SK-MEL-5 (cell line): ENCODE measurements around the gene BCAM. TPM values are rescaled to one million over a fixed set of nuclear protein-coding genes. Genes with fewer than 3 reads are reported as not detected.
"Not testable (repeated sequence)": the region's sequence is repeated elsewhere in the genome, so short reads cannot be mapped to it uniquely, and the experiment has no call there.

Experiments
- DNase-seq: peaks from one replicate; pipeline ENCODE4 v3.0.0-alpha.2; 2016; ENCODE audit warnings: low read depth, low spot score
- in situ Hi-C: cut with HindIII; loops from 2 replicates; pipeline ENCODE4 v1.10.0; 2016; ENCODE audit warnings: low sequenced_read_pairs, high pct_unique_total_duplicates, low pct_unique_long_range_greater_than_20kb
- total RNA-seq: library from RNA; depleted of rRNA; stranded (reverse); fragments of >200 nt; shearing (Covaris generic); gene quantifications from 2 replicates; pipeline ENCODE4 v1.2.3, GENCODE V29; 2014

The BCAM gene
- total RNA-seq, 1 experiment from 2014 or later: 2.1 TPM

GRCh38 chr19:44834399-44834798 lies 25.5 kb downstream of the BCAM start:
- in situ Hi-C loops: not testable (repeated sequence)

GRCh38 chr19:44839276-44839675 lies 30.4 kb downstream of the BCAM start:
- DNase-seq: no peak
- in situ Hi-C loops: no loop called here

More at GRCh38 chr19:44834399-44834798, 25.5 kb downstream of the BCAM start:
- not testable (repeated sequence) for DNase-seq

GRCh38 chr19:44840811-44841210 lies 31.9 kb downstream of the BCAM start:
- in situ Hi-C loops: no loop called here
- DNase-seq: no peak

DNA sequence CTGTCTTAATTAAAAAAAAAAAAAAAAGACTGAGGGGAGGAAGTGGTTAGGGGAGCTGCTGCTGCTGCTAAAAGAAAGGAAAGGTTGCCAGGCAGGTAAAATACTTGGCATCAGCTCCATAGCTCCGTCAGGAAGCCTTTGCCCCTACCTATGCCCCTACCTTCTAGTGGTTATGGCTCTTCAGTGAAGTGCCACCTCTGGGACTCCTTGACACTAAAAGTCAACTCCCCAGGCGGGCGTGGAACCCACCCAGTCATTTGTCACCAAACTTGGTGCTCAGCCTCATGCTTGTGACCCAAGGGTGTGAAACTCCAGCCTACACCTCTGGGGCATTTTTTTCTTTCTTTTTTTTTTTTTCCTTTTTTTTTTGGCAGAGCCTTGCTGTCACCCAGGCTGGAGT lies 32.3 kb downstream of the BCAM start:
- DNase-seq: no peak
- in situ Hi-C loops: no loop called here

DNA sequence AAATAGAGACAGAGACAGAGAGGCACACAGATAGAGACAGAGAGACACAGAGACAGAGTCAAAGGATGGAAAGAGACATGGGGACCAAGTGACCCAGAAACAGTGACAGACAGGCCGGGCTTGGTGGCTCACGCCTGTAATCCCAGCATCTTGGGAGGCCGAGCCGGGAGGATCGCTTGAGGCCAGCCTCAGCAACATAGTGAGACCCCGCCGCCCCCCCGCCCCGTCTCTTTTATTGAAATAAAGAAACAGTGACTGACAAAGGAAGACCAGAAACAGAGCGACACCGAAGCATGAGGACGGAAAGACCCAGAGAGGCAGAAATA lies 36.3 kb downstream of the BCAM start:
- in situ Hi-C loops: no loop called here
- DNase-seq: no peak

DNA sequence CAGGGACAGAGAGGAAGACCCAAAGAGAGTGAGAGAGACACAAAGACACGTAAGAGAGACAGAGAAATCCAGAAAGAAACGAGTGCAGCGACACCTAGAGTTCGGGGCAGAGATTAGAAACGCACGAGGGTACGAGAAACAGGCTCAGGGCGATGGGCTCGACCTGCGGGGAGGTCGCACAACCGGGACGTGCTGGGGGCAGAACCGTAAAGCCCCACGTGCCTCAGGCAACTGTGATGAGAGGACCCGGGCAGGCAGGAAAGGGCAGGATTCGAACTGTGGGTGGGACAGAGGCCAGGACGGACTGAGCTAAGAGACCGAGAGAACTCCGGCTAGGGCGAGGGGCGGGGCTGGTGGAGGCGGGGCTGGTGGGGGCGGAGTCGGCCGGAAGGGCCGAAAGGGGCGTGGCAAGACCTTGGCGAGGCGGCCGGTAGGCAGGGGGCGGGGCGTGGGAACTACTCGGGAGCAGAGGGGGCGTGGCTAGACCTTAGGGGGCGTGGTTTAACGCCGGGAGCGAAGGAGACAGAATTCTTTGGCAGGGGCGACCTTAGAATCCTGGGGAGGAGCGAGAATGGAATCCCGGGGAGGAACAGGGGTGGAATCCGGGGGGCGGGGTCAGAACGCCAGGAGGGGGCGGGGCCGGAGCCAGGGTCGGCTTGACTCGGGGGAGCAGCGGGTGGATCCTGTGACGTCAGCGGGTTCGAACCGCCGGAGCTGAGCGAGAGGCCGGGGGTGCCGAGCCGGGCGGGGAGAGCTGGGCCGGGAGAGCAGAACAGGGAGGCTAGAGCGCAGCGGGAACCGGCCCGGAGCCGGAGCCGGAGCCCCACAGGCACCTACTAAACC lies 36.9 kb downstream of the BCAM start, which contains the start of gene NECTIN2:
TSS of gene NECTIN2 (plus strand) at position 686 of the 843 bp plus-strand sequence. CDS start 229 bp downstream, outside the sequence.
- DNase-seq: peak; percentile 97
- in situ Hi-C loops: no loop called here

GRCh38 chr19:44846455-44847143 lies 37.7 kb downstream of the BCAM start:
- in situ Hi-C loops: no loop called here
- no peak for DNase-seq

- DNase-seq: no peak
- in situ Hi-C loops: no loop called here
These were observed 38.5 kb downstream of the BCAM start for GRCh38 chr19:44847144-44848035.

DNA sequence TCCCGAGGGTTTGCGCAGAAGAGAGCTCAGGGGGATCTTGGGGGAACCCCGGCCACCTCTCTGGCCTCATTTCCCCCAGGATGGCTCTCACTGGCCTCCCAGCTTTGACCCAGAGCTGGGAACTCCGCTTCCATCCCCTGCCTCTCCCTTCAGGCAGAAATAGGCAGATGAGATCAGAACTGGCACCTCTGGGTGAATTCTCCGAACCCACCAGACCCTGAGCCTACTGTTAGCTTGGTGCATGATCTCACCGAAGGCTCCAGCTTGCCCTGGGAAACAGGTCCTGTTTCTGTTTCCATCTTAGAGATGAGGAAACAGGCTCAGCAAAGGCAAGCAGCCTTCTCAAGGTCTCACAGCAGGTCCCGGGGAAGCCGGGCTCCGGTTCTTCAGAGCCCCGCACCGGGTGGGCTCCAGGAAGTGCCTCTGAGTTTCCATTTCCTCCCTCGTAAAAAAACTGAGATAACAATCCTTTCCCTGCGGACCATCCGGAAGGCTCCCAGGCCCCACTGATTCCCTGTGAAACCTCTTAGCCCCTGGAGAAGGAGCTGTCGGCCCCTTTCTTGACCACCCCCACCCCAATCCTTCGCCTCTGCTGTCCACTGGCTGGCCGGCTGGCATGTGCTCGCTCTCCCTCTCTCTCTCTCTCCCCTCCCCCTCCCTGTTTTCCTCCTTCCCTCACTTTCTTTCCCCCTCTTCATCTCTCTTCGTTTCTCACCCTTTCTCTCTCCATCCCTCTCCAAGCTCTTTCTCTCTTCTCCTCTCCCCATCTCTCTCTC lies 39.3 kb downstream of the BCAM start:
- in situ Hi-C loops: no loop called here
- no peak for DNase-seq

DNA sequence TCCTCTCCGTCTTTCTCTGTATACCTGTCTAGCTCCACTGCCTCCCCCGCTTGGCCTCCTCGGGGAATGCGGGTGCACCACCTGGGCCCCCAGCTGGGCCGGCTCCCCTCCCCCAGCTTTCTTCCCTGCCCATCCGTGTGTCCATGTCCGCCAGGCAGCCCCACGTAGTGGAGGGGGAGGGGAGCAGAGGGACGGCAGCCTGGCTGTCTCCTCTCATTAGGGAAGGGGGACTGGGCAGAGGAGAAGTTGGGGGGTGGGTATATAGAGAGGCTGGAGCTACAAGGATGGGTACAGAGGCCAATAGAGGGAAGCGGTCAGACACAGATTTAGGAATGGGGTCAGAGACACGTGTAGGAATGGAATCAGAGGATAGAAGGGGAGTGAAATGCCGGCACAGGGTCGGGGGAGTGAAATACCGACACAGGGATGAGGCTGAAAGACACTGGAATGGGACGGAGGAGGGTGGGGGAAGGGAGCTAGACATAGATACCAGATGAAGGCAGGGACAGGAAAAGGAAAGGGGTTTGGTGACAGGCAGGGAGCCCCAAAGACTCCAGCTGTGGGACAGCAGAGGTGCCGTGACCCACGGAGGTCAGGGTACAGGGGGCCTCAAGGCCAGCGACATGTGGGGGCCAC lies 40.0 kb downstream of the BCAM start:
- no peak for DNase-seq
- in situ Hi-C loops: no loop called here

DNA sequence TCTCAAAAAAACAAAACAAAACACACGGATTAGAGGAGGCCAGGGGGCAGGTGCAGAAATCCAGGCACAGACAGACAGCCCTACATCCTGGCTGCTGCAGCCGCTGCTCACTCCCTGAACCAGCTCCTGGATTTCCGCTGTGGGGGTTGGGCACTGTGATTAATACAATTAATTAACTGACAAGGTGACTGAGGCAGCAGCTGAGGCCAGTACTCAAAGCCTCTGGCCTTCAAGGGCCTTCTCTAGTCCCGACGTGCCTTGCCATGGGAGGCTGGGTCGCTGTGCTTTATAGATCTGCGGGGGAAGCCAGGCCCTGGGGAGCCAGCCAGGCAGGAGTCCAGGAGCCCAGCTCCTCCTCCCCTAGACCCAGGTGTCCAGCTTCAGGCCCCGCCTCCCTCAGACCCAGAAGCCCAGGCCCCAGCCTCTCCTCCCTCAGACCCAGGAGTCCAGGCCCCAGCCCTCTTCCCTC lies 41.8 kb downstream of the BCAM start:
- no peak for DNase-seq
- in situ Hi-C loops: no loop called here

GRCh38 chr19:44851427-44851826 lies 42.5 kb downstream of the BCAM start:
- in situ Hi-C loops: no loop called here
- DNase-seq: no peak

GRCh38 chr19:44855606-44856005 lies 46.7 kb downstream of the BCAM start:
- no peak for DNase-seq
- in situ Hi-C loops: no loop called here

- in situ Hi-C loops: no loop called here
- DNase-seq: no peak
These were observed 47.6 kb downstream of the BCAM start for GRCh38 chr19:44856421-44857083.

DNA sequence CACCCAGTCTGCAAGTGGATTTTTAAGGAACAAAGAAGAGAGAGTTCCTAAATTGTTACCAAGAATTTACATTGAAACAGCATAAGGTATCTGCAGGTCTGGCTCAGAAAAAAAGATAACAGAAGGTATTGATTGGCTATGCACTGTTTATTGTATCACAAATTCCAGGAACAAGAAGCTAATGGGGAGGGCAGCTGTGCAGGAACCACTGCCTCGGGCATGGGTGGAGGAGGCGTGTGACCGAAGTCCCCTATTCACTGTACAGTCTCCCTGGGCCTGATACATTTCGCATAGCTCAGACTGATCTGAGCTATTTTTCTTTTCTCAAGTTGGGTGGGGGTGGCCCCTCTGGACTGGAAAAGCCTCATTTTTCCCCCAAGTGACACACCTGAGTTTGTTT lies 48.9 kb downstream of the BCAM start:
- in situ Hi-C loops: no loop called here
- DNase-seq: no peak

DNA sequence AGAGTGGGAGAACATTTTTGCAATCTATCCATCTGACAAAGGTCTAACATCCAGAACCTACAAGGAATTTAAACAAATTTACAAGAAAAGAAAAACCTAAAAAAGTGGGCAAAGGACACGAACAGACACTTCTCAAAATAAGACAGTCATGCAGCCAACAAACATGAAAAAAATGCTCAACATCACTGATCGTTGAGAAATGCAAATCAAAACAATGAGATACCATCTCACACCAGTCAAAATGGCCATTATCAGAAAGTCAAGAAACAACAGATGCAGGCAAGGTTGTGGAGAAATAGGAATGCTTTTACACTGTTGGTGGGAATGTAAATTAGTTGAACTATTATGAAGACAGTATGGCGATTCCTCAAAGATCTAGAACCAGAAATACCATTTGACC lies 52.7 kb downstream of the BCAM start:
- in situ Hi-C loops, DNase-seq: not testable (repeated sequence)
